ENCODE results near the gene SEMA4B.
"Not testable (repeated sequence)": the region's sequence is repeated elsewhere in the genome, so short reads cannot be mapped to it uniquely, and the experiment has no call there.

The SEMA4B gene, protein sequence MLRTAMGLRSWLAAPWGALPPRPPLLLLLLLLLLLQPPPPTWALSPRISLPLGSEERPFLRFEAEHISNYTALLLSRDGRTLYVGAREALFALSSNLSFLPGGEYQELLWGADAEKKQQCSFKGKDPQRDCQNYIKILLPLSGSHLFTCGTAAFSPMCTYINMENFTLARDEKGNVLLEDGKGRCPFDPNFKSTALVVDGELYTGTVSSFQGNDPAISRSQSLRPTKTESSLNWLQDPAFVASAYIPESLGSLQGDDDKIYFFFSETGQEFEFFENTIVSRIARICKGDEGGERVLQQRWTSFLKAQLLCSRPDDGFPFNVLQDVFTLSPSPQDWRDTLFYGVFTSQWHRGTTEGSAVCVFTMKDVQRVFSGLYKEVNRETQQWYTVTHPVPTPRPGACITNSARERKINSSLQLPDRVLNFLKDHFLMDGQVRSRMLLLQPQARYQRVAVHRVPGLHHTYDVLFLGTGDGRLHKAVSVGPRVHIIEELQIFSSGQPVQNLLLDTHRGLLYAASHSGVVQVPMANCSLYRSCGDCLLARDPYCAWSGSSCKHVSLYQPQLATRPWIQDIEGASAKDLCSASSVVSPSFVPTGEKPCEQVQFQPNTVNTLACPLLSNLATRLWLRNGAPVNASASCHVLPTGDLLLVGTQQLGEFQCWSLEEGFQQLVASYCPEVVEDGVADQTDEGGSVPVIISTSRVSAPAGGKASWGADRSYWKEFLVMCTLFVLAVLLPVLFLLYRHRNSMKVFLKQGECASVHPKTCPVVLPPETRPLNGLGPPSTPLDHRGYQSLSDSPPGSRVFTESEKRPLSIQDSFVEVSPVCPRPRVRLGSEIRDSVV

DNA sequence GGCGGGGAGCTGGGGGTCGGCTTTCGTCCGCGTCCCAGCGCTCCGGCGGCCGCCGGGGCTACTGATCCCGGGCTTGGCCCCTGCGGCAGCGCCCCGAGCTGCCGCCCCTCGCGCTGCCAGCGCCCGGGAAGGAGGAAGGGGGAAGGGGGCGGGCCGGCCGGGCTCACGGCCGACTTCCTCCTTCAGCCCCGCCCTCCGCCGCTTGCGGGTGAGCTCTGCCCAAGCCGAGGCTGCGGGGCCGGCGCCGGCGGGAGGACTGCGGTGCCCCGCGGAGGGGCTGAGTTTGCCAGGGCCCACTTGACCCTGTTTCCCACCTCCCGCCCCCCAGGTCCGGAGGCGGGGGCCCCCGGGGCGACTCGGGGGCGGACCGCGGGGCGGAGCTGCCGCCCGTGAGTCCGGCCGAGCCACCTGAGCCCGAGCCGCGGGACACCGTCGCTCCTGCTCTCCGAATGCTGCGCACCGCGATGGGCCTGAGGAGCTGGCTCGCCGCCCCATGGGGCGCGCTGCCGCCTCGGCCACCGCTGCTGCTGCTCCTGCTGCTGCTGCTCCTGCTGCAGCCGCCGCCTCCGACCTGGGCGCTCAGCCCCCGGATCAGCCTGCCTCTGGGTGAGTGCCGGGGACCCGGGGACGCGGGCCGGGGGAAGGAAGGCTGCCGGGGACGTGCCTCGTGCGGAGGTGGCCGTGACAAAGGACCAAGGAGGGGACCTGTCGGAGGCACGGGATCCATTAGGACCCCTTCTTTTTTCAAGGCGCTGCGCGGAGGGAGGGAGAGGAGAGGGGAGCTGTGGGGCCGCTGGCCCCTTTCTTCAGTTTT, at the start of gene SEMA4B:
TSS of gene SEMA4B (plus strand) at position 201 of the 814 bp plus-strand sequence. CDS start at position 450, 249 bp downstream.
- DNase-seq, result peak; percentile 32

DNA sequence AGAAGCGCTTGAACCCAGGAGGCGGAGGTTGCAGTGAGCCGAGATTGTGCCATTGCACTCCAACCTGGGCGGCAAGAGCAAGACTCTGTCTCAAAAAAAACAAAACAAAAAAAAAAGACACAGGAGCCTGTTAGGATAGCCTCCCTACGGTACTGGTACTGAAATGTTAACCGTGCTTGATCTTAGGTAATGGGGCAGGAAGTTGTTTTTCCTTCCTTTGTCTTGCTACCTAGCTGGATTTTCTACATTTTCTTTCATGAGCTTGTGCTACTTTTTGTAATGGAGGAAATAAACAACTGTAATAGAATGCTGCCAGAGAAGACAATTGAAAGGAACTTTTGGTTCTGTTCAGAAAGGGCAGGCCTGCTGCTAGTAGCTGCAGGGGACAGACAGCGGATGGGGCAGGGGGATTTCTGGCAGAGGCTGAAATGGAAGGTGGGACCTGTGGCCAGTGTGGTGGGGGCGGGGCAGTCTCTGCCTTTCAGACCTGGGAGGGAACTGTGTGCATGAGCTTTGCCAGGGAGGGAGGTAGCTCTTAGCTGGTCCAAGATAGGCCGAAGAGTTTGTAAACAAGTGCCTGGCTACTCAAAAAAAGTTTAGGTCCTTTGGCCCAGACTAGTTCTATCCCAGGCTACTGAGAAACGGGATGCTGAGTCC, 49.0 kb upstream of the SEMA4B start:
- DNase-seq, result no peak

DNA sequence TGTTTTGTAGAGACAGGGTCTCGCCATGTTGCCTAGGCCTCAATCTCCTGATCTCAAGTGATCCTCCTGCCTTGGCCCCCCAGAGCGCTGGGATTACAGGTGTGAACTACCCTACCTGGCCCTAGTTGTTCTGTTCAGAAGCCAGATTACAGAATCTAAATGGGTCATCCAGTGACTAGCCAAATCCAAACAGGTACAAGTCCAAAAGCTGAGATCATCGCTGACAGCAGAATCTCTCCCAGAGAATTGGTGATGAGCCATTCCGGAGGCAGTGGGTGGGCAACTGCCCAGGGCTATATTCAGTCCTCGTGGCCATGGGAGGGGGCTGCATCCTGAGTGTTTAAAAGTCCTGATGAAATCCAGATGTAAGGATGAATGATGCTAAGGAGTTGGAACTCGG, 47.5 kb upstream of the SEMA4B start:
- no peak for DNase-seq

DNA sequence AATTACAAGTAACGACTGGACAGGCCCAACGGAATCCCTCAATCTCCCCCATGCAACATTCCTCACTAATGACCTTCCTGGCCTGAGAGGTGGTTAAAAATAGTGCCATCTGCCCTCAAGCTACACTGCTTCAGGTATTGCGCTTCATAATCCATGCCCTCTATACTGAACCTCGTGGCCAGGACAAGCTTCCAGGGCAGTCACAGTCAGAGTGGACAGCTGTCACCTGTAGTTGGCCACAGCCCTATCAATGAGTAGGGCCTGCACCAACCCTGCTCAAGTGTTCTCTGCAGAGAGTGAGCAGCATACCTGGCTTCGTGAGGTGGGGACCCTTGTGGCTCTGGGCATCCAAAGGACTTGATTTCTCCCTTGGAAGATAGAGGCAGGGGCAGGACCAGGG, 46.9 kb upstream of the SEMA4B start:
- DNase-seq, result no peak

DNA sequence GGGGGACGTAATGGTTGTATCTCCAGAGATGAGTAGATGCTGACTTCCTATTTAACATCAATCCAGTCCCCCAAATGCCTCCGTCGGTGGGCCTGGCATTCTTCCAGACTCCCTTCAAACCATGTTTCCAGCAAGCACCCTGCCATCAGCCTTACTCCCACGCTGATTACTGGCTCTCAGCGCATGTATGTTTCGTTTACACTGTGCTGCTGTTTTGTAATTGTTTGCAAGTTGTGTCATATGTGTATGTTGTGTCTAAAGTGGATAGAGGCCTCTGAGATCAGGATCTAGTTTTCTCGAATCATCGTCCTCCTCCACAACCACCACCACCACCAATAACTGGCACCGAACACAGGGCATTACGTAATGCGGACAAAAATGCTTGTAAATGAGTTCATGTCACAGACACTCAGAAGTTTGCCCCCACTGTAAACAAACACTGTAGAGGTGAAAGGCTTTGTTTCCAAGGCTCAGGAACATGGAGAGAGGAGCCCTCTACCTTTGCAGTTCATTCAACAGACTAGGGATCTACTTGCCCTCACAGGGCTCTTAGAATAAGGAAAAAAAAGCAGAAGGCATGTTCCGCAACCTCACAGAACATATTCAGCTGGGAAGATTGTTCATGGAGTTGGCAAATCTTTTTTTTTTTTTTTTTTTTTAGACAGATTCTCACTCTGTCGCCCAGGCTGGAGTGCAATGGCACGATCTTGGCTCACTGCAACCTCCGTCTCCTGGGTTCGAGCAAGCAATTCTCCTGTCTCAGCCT, 46.1 kb upstream of the SEMA4B start:
- no peak for DNase-seq

DNA sequence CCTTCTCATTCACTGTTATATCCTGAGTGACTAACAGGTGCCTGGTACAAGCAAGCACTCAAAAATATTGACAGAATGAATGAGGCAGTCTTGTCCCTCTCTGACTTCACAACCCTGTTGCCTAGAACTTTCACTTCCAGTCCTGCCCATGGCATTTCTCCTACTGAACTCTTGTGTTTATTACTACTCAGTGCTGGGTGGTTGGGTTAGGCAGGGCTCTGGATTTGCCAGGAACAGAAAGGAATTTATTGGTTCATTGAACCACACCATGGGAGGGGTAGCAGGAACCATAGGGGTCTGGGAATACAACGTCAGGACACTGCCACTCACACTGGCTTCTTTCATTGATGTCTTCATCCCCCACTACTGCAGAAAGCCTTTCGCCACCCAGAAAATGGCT, 41.9 kb upstream of the SEMA4B start:
- no peak for DNase-seq

DNA sequence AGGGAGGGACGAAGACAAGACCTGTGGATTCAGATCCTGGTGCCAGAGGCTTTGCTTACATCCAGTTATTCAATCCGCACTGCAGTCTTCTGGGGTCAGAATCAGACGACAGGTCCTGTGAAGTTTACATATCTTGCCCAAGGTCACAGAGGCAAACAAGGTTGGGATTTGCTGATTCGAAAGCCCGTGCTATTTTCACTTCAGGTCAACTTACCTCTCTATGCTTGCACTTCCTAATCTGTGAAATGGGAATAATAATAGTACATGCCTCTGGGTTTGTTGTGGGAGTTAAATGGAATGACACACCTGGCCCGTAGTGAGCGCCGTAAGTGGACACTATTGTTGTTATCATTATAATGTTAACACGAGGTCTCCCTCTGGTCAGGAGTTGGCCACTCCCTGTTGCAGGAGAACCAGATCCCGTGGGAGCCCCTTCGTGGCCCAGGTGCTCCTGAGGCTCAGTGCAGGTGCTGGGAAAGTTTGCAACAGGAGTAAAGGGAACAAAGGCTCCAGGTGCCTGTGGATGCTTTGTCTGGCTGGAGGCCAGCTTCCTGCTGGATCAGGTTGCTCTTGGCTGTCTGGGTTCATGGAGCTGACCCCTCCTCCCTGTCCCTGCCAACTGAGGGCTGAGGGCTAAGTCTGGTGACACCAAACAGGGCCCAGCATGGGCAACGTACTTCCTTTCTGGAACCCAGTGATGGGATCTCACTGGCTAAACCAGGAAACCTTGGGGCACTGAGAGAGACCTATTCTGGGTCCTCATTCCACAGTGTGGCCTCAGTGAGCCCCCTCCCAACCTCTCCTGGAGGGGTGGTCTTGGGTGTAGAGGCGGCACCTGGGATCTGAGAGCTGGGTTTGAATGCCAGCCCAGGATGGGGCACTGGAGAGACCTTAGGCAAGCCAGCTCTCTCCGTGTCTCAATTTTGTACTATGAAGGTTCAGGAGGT, 40.1 kb upstream of the SEMA4B start:
- DNase-seq, result peak; percentile 73

DNA sequence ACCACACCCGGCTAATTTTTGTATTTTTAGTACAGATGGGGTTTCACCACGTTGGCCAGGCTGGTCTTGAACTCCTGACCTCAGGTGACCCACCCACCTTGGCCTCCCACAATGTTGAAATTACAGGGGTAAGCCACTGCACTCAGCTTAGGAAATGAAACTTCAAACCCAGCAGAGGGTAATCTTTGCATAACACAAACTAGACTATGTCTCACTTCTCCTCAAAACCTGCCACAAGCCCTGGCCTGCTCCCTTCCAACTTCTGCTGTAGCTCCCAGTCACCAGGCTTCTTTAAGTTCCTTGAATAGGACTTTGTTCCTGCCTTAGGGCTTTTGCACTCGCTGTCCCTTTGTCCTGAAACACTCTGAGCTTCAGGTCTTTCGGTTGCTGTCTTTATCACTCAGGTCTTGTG, 39.2 kb upstream of the SEMA4B start:
- DNase-seq, result no peak

DNA sequence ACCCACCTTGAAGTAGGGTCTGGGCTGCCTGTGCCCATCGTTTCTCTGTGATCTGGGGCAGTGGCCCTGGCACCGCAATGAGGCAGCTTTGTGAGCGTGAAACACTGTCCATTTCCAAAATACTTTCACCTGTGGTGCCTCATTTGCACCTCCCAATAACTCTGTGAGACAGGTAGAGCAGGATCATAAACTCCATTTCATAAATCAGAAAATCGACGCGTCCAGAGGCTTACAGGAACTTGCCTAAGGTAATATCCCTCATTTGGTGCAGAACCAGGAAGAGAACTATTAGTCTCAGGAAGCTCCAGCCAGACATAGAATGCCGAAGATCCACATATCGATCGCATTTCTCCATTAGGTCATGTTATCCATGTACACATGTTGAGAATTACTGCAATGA, 38.2 kb upstream of the SEMA4B start:
- DNase-seq, result no peak

DNA sequence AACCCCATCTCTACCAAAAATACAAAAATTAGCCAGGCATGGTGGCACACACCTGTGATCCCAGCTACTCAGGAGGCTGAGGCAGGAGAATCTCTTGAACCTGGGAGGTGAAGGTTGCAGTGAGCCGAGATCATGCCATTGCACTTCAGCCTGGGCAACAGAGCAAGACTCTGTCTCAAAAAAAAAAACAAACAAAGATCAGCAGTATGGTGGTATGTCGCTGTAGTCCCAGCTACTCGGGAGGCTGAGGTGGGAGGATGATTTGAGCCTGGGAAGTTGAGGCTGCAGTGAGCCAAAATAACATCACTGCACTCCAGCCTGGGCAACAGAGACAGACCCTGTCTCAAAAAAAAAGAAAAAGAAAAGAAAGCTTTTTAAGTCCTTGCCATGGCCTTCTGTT, 36.9 kb upstream of the SEMA4B start:
- not testable (repeated sequence) for DNase-seq

DNA sequence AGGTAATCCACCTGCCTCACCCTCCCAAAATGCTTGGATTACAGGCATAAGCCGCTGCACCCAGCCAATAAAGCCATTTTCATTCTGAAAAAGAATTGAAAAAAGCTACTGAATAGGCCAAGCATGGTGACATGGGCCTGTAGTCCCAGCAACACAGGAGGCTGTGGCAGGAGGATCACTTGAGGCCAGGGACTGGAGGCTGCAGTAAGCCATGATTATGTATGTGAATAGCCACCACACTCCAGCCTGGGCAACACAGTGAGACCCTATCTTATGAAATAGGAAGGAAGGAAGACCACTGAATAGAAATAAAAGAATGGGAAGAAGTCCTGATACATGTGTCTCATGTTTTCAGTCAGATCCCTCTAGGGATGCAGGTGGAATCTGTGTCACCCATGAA, 36.0 kb upstream of the SEMA4B start:
- no peak for DNase-seq

DNA sequence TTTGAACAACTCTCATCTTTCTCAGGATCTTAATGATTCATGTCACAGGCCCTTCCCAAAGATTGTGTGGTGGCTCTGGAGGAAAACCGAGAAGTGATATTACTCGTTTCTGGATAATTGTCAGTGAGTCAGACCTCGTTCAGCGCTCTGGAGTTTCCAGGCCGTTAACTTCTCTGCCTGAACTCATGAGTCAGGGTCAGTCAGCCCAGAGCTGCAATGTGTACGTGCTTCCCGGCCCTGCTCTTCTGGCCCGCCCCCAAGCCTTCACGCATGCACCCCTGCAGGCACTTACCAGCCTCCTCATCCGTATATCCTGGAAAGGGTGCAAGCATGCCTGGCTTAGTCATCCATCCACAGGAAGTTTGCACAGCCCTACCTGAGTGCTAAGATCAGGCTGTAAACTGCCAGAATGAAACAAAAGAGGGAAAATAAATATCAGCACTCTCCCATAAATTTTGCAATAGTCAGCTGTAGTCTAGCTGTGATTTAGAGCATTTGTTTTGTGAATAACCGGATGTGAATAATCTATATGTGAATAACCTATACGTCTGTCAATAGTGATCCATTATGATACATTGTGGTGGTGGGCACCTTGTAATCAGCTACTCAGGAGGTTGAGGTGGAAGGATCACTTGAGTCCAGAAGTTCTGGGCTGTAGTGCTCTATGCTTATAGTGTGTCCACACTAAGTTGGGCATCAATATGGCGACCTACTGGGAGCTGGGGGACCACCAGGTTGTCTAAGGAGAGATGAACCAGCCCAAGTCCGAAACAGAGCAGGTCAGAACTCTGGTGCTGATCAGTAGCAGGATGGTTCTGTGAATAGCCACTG, 35.3 kb upstream of the SEMA4B start:
- DNase-seq, result peak; percentile 4

DNA sequence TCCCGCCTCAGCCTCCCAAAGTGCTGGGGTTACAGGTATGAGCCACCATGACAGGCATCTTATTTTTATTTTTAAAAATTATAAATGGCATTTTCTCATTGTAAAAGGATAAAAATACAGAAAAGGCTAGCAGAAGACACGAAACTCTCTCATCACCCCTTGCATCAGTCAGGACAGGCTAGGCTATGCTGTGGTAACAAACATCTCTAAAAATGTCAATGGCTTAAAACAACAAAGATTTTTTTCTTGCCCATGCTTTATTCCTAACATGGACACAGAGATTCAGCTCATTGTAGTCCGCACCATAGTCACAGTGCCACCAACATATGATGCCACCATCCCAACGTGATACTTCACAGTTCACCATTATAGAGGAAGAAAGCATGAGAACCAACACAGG, 34.0 kb upstream of the SEMA4B start:
- no peak for DNase-seq

DNA sequence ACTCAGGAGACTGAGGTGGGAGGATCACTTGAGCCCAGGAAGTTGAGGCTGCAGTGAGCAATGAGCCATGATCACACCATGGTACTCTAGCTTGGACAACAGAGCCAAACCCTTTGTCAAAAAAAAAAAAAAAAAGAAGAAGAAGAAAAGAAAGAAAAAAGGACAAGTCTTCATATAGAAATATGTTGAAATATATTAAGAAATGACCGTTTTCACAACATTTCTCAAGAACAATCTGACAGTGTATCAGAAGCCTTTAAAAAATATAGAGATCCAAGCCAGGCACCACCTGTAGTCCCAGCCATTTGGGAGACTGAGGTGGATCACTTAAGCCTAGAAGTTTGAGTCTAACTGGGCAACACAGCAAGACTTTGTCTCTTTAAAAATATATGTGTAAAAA, 29.5 kb upstream of the SEMA4B start:
- DNase-seq, result no peak

DNA sequence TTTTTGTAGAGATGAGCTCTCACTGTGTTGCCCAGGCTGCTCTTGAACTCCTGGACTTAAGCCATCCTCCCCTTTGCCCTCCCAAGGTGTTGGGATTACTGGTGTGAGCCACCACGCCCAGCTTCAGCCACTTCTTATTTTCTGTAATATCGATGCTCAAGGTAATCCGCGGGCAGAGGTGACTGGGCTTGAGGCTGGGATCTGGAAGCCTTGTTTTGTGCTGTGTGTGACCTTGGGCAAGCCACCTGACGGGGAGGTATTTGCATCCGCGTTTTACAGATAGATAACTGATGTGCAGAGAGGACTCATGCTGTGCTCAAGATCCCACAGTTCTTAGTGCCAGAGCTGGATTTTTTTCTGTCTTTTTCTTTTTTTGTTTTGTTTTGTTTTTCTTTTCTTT, 27.8 kb upstream of the SEMA4B start:
- no peak for DNase-seq

DNA sequence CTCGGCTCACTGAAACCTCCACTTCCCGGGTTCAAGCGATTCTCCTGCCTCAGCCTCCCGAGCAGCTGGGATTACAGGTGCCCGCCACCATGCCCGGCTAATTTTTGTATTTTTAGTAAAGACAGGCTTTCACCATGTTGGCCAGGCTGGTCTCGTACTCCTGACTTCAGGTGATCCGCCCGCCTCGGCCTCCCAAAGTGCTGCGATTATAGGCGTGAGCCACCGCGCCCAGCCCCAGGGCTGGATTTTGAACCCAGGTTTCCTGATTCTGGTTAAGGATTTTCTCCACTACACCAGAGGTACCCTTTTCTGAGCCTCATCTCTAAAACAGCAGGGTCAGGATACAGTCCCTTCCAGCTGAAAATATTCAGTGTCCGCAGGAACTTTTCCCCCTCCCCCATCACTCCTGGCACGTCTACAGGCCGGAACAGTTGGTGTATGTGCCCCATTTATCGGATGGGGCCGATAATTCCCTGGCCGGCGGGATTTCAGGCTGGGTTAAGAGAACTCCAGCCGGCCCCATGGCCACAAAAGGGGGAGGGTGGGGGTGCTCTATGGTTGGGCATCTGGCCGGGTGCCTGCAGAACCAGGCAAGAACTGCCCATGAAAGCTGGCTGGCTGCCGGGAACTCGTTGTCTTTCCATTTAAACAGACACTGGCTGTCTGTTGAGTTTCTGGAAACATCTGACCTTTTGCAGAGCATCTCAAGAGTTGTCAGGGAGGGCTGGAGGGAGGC, 26.8 kb upstream of the SEMA4B start:
- no peak for DNase-seq

DNA sequence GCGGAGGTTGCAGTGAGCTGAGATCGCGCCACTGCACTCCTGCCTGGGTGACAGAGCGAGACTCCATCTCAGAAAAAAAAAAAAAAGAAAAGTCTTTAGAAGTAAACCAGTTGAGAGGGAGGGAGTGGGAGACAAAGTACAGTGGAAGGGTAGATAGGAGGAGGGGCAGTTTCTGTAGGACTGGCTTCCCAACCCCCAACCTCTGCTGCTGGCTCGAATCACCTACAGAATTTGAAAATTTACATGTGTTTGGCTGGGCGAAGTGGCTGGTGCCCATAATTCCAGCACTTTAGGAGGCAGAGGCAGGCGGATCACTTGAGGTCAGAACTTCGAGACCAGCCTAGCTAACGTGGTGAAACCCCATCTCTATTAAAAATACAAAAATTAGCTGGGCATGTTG, 24.1 kb upstream of the SEMA4B start:
- no peak for DNase-seq

DNA sequence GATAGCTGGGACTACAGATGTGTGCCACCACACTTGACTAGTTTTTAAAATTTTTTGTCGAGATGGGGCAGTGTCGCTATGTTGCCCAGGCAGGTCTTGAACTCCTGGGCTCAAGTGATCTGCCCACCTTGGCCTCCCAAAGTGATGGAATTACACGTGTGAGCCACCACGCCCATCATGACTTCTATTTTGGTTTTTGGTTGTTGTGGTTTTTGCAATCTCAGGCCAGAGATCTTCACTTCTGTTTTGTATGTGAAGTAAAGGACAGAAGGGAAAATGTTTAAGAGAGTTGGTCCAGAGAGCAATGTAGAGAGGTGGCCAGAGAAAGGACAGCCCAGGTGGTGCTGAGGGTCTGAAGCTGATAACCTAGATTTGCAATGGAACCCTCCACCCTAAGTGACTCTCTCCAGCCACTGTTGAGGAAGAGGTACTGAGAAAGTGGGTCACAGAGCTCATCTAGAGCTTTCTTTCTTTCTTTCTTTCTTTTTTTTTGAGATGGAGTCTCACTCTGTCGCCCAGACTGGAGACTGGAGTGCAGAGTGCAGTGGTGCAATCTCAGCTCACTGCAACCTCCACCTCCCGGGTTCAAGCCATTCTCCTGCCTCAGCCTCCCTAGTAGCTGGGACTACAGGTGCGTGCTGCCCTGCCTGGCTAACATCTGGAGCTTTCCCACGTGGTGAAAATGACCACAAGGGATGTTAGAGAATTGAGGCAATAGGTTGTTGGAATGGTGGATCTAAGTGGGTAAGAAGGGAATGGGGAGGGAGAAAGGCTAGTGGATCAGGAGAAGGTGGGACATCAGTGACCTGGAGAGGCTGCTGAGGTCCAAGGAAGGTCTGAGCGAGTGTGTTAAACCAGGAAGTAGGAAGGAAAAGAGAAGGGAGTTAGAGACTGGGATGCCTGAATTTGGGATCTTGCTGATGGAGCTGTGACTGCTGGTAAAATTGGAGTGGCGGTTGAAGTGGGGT, 22.4 kb upstream of the SEMA4B start:
- no peak for DNase-seq
